GM23338 (cell line): ENCODE results near the gene SASH1.

Experiments used
- CREB1 ChIP-seq: fragments of 250-450 bp; sonication (Bioruptor Pico); IDR thresholded peaks from 2 replicates; pipeline ENCODE4 v1.5.0; 2020; ENCODE audit warnings: low read depth, mild to moderate bottlenecking, moderate library complexity
- CTCF ChIP-seq, 2 experiments: fragments of 200-600 bp in 1 of 2; sonication (generic) in 1 of 2; conservative IDR thresholded peaks; 2 replicates each; pipeline versions ENCODE4 v1.5.1 to v1.6.1; 2016 to 2017; ENCODE audit warnings: antibody characterized with exemption in 2 of 2, low read depth in 2 of 2, mild to moderate bottlenecking in 2 of 2, moderate library complexity in 1 of 2
- ETS1 ChIP-seq: IDR thresholded peaks from 2 replicates; pipeline ENCODE4 v1.6.1; 2016; ENCODE audit warnings: antibody characterized with exemption
- EZH2 ChIP-seq: fragments of 200-600 bp; sonication (generic); IDR thresholded peaks from one replicate; pipeline ENCODE4 v1.8.0; 2017; ENCODE audit warnings: antibody characterized with exemption, mild to moderate bottlenecking, low read depth; ENCODE audit not compliant: unreplicated experiment
- EZH2phosphoT487 ChIP-seq: fragments of 200-600 bp; sonication (generic); IDR thresholded peaks from one replicate; pipeline ENCODE4 v1.8.1; 2018; ENCODE audit warnings: antibody characterized with exemption; ENCODE audit not compliant: unreplicated experiment
- JUNB ChIP-seq: IDR thresholded peaks from one replicate; pipeline ENCODE4 v1.6.1; 2016; ENCODE audit warnings: antibody characterized with exemption; ENCODE audit not compliant: unreplicated experiment
- NANOG ChIP-seq: IDR thresholded peaks from 2 replicates; pipeline ENCODE4 v1.6.1; 2016; ENCODE audit warnings: antibody characterized with exemption, borderline replicate concordance
- POLR2AphosphoS5 ChIP-seq: IDR thresholded peaks from 2 replicates; pipeline ENCODE4 v1.6.1; 2016; ENCODE audit warnings: antibody characterized with exemption, low read depth
- REST ChIP-seq: IDR thresholded peaks from one replicate; pipeline ENCODE4 v1.6.1; 2018; ENCODE audit warnings: antibody characterized with exemption; ENCODE audit not compliant: unreplicated experiment
- STAT1 ChIP-seq: IDR thresholded peaks from one replicate; pipeline ENCODE4 v1.6.1; 2016; ENCODE audit warnings: antibody characterized with exemption; ENCODE audit not compliant: unreplicated experiment
- ZNF114 ChIP-seq: fragments of 250-450 bp; sonication (Bioruptor Pico); IDR thresholded peaks from 2 replicates; pipeline ENCODE4 v1.5.0; 2020; ENCODE audit warnings: mild to moderate bottlenecking, moderate library complexity
- ZNF331 ChIP-seq: fragments of 250-450 bp; sonication (Bioruptor Pico); IDR thresholded peaks from 2 replicates; pipeline ENCODE4 v1.5.0; 2020; ENCODE audit warnings: low read depth, mild to moderate bottlenecking, moderate library complexity
- ZNF462 ChIP-seq: fragments of 250-450 bp; sonication (Bioruptor Pico); IDR thresholded peaks from 2 replicates; pipeline ENCODE4 v1.5.0; 2020; ENCODE audit warnings: mild to moderate bottlenecking, moderate library complexity

- TF ChIP-seq CTCF (conservative IDR thresholded peaks at IDR 0.05; ENCODE audit: low read depth in 2 of 2): no peak
- no peak for TF ChIP-seq CREB1 (CRISPR knock-in tag)
- TF ChIP-seq EZH2phosphoT487: no peak
- no peak for TF ChIP-seq REST
- TF ChIP-seq POLR2AphosphoS5: no peak
- no peak for TF ChIP-seq ZNF114 (CRISPR knock-in tag)
- no peak for TF ChIP-seq EZH2
- TF ChIP-seq STAT1: no peak
- no peak for TF ChIP-seq JUNB
- no peak for TF ChIP-seq ZNF331 (CRISPR knock-in tag)
- no peak for TF ChIP-seq NANOG
- TF ChIP-seq ETS1: no peak
- no peak for TF ChIP-seq ZNF462 (CRISPR knock-in tag)
Observed at GRCh38 chr6:148358196-148358785, 15.7 kb downstream of the SASH1 start.
